Upper lobe of left lung (tissue), 4 donors: ENCODE data around the gene COL4A5.

Experiments used
- EP300 ChIP-seq, 4 donors: sonication (generic); formaldehyde crosslinking; IDR thresholded peaks; one replicate each; pipeline ENCODE4 v1.5.1; 2017; ENCODE audit warnings: antibody characterized with exemption in 4 of 4, control low read depth in 2 of 4
- POLR2A ChIP-seq, 4 donors: fragments of 450-650 bp; IDR thresholded peaks; one replicate each; pipeline ENCODE4 v1.5.1; 2016 to 2017; ENCODE audit warnings: antibody characterized with exemption in 4 of 4, mild to moderate bottlenecking in 2 of 4
- POLR2AphosphoS5 ChIP-seq, 2 donors: sonication (generic); formaldehyde crosslinking; IDR thresholded peaks; one replicate each; pipeline ENCODE4 v1.5.1; 2017; ENCODE audit warnings: antibody characterized with exemption in 2 of 2
- TF ChIP-seq, protein P1 (sequence below), 6 experiments: fragments of 450-650 bp in 4 of 6; fragments of 200-600 bp in 2 of 6; sonication (generic) in 2 of 6; IDR thresholded peaks; one replicate each; pipeline ENCODE4 v1.5.1; 2016 to 2019; ENCODE audit warnings: antibody characterized with exemption in 6 of 6

DNA sequence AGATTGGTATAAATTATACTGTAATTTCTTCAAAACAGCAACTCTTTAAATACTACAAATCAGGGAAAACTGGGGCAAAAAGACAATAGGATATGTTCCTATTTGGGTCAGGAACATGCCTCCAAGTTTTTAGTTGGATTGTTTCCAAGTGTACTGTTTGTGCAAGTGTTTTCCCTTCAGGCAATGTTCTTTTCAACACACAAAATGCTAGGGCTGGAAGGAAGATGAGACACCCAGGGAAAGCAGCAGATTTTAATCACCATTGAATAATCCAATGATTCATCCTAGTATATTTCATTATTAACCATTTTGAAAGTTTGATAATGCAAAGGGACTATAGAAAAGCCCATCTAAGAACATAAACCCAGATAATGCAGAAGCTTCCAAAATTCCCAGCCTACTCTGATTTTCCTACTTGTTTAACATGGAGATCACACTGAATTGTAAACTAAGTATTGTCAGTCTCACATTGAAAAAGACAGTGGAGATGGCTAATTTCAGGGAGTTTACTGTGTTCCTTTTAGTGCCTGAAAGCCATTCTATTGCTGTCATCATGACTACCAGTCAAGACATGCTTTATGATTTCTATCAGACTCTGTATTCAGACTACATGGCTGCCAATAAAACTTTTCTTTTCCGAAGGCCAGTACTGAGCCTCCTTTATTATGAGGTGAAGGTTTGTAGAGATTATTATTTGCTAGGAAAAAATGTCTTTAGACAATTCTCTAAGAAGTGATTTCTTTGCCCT, 40.0 kb upstream of the COL4A5 start:
- no peak for TF ChIP-seq POLR2A (IDR thresholded peaks at IDR 0.05)
- TF ChIP-seq, protein P1, sequence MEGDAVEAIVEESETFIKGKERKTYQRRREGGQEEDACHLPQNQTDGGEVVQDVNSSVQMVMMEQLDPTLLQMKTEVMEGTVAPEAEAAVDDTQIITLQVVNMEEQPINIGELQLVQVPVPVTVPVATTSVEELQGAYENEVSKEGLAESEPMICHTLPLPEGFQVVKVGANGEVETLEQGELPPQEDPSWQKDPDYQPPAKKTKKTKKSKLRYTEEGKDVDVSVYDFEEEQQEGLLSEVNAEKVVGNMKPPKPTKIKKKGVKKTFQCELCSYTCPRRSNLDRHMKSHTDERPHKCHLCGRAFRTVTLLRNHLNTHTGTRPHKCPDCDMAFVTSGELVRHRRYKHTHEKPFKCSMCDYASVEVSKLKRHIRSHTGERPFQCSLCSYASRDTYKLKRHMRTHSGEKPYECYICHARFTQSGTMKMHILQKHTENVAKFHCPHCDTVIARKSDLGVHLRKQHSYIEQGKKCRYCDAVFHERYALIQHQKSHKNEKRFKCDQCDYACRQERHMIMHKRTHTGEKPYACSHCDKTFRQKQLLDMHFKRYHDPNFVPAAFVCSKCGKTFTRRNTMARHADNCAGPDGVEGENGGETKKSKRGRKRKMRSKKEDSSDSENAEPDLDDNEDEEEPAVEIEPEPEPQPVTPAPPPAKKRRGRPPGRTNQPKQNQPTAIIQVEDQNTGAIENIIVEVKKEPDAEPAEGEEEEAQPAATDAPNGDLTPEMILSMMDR (IDR thresholded peaks at IDR 0.05), result no peak
- no peak for TF ChIP-seq POLR2AphosphoS5 (IDR thresholded peaks at IDR 0.05)
- no peak for TF ChIP-seq EP300 (IDR thresholded peaks at IDR 0.05)
